Measurements from ENCODE around the gene SPTBN1.
A peak's percentile ranks its signal among the peaks of the same experiment; 100 is the strongest.

Gene SPTBN1

DNA sequence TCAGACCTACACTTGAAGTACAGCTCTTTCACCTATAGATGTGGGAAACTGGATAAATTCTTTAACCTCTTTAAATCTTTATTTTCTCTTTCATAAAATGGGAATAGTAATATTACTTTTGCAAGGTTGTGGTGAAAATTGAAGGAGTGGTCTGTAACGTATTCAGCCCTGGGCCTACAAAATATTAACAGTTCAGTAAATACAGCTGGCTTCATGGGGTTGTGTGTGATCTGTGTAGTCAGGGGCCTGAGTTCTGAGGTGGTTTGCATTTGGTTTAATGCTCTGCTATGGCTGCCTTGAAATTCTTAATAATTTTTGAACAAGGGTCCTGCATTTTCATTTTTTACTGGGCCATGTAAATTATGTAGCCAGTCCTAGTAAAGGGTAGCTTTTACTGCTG lies 250.5 kb downstream of the SPTBN1 start:
- no peak for DNase-seq (ENCODE audit: low read depth)
- H3K4me3 ChIP-seq (ENCODE audit: control insufficient read depth, low read depth, low read length): no peak overlapping the region
- TF ChIP-seq, protein P1, sequence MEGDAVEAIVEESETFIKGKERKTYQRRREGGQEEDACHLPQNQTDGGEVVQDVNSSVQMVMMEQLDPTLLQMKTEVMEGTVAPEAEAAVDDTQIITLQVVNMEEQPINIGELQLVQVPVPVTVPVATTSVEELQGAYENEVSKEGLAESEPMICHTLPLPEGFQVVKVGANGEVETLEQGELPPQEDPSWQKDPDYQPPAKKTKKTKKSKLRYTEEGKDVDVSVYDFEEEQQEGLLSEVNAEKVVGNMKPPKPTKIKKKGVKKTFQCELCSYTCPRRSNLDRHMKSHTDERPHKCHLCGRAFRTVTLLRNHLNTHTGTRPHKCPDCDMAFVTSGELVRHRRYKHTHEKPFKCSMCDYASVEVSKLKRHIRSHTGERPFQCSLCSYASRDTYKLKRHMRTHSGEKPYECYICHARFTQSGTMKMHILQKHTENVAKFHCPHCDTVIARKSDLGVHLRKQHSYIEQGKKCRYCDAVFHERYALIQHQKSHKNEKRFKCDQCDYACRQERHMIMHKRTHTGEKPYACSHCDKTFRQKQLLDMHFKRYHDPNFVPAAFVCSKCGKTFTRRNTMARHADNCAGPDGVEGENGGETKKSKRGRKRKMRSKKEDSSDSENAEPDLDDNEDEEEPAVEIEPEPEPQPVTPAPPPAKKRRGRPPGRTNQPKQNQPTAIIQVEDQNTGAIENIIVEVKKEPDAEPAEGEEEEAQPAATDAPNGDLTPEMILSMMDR (conservative IDR thresholded peaks at IDR 0.05; ENCODE audit: control insufficient read depth, insufficient read depth, low read depth, low read length): no peak

DNA sequence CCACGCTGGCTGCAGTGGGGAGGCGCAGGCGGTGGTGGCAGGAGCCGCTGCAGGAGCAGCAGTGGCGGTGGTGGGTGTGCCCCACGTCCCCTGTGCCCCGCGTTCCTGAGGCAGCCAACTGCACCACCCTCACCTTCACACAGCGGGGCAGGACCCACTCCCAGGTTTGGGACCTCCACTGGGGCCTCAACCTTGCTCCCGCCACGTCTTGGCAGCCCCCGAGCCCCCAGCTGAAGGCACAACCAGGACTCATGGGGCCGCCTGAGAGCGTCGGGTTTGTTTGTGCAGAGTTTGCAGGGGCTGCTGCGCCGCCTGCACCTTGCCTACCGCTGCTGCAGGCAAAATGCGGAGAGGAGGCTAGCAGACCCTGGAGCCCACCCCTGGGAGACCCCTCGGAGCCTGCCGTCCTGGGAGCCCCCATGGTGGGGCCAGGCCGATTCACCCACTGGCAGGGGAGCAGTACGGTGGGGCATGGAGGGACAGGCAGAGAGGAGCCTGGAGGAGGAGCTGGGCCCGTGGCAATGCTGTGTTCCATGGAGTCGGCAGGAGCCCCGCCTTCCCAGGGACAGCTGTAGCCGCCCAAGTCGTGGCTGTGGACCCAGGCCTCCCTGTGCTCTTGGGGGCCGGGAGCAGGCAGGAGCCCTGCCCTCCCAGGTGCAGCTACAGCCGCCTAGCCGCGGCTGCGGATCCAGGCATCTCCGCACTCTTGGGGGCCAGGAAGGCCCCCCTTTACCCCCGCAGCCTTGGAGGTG lies 252.6 kb downstream of the SPTBN1 start:
- TF ChIP-seq, protein P1 (conservative IDR thresholded peaks at IDR 0.05; ENCODE audit: control insufficient read depth, insufficient read depth, low read depth, low read length): no peak
- peak overlapping the region; percentile 13 for H3K4me3 ChIP-seq (ENCODE audit: control insufficient read depth, low read depth, low read length)
- no peak for DNase-seq (ENCODE audit: low read depth)

DNA sequence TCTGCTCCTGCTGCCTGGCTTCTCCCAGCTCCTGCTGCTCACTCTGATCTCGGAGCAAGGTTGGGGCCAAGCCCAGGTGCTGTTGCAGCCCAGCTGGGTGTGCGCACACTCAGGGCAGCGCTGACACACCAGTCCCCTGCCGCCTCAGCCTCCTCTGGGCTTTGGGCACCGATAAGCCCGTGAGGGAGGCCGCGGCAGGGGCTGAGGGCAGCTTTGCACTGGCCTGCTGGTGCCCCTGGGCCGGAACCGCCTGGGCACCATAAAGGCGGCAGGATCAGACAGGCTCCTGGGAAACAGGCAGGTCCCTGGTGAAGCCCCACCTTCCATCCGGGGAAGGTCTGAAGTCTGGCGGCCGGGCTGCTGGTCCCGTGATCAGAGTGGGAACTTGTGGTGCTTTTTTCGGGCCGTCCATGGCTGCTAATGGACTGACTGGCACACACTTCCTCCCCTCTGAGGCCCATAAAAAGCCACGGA lies 253.2 kb downstream of the SPTBN1 start:
- DNase-seq (ENCODE audit: low read depth): no peak
- TF ChIP-seq, protein P1 (conservative IDR thresholded peaks at IDR 0.05; ENCODE audit: control insufficient read depth, insufficient read depth, low read depth, low read length): no peak
- H3K4me3 ChIP-seq (ENCODE audit: control insufficient read depth, low read depth, low read length): no peak overlapping the region

DNA sequence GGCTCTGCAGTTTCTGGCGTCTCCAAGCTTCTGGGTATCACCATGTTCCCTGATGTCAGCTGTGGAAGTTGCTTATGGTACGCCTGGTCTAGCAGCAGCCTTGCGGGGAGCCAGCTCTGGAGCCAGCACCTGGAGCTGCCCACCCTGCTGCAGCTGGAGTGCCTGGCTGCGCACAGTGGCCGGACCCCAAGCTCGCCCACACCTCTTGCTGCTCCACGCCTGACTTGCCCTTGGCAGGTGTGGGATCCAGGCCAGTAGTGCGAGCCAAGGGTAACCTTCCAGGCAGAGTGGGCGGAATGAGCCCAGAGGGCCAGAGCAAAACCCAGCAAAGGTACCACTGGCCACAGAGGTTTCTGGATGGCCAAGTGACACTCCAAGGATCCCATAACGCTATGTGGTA lies 254.1 kb downstream of the SPTBN1 start:
- DNase-seq (ENCODE audit: low read depth): no peak
- TF ChIP-seq, protein P1 (conservative IDR thresholded peaks at IDR 0.05; ENCODE audit: control insufficient read depth, insufficient read depth, low read depth, low read length): no peak

DNA sequence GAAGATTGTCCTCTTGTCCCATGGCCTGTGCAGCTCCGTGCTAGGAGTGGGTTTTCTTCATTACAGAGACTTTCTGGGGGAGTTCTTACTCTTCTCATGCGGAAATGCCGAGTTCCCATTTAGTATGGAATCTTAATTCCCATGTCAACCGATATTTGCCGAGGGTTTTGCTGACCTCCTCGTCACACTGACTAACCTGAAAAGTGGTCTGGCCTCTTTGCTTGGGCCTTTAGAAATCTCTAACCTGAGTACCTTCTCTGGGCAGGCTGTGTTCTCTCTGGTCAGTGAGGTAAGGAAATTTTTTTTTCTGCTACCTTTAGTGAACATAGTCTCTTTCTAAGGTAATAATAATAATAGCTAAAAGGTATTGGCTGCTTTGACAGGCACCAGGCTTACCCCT lies 256.4 kb downstream of the SPTBN1 start:
- DNase-seq (ENCODE audit: low read depth): no peak
- TF ChIP-seq, protein P1 (conservative IDR thresholded peaks at IDR 0.05; ENCODE audit: control insufficient read depth, insufficient read depth, low read depth, low read length): no peak
- H3K4me3 ChIP-seq (ENCODE audit: control insufficient read depth, low read depth, low read length): no peak overlapping the region

More for the DNA sequence above, 254.1 kb downstream of the SPTBN1 start:
- no peak overlapping the region for H3K4me3 ChIP-seq (ENCODE audit: control insufficient read depth, low read depth, low read length)

DNA sequence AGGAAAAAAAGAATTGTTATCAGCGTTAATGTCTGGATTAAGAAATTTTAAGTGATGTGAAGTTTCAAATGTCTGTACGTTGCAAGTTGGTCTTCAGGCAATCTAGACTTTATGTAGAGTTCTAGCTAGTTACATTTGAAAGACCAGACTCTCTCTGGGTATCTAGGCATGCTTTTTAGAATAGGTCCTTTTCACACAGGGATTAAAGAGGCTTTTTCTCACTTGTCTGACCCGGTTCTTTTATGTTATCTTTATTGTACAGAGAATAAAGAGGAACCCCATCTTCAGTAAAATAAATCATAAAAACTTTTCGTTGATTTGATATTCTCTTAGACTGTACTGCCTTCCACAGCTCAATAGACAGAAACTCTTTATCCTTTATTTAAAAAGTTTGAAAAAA lies 258.9 kb downstream of the SPTBN1 start:
- TF ChIP-seq, protein P1 (conservative IDR thresholded peaks at IDR 0.05; ENCODE audit: control insufficient read depth, insufficient read depth, low read depth, low read length): no peak
- no peak for DNase-seq (ENCODE audit: low read depth)
- no peak overlapping the region for H3K4me3 ChIP-seq (ENCODE audit: control insufficient read depth, low read depth, low read length)
